Activated T-helper 1 cell treated with anti-CD3 and anti-CD28 coated beads, Interleukin-2, amount 50 U/mL, for 16 hours (primary cell): Measurements from ENCODE around the gene KATNAL1.
"Not testable (repeated sequence)": the region's sequence is repeated elsewhere in the genome, so short reads cannot be mapped to it uniquely, and the experiment has no call there.

Source experiments
- DNase-seq, 2 donors: peaks; one replicate each; pipeline ENCODE4 v3.0.0-alpha.2; 2020; ENCODE audit warnings: low read depth in 1 of 2, low spot score in 1 of 2

Gene KATNAL1

DNA sequence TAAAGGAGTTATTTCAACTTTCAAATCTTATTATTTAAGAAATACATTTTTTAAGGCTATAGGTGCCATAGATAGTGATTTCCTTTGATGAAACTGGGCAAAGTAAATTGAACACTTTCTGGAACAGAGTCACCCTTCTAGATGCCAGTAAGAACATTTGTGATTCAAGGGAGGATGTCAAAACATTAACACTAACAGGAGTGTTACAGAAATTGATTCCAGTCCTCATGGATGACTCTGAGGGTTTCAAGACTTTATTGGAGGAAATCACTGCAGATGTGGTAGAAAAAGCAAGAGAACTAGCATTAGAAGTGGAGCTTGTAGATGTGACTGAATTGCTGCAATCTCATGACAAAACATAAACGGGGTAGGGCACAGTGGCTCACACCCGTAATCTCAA is 12.2 kb downstream of the KATNAL1 start:
- no peak for DNase-seq

DNA sequence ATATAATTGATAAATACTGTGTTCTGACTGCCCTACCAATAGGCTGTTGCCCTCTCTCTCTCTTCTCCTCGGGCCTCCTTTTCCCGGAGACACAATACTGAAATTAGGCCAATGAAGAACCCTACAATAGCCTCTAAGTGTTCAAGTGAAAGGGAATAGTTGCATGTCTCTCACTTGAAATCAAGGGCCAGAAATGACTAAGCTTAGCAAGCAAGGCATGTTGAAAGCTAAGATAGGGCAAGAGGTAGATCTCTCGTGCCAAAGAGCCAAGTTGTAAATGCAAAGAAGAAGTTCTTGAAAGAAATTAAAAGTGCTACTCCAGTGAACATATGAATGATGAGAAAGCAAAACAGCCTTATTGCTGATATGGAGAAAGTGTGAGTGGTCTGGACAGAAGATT is 13.3 kb downstream of the KATNAL1 start:
- DNase-seq = no peak

DNA sequence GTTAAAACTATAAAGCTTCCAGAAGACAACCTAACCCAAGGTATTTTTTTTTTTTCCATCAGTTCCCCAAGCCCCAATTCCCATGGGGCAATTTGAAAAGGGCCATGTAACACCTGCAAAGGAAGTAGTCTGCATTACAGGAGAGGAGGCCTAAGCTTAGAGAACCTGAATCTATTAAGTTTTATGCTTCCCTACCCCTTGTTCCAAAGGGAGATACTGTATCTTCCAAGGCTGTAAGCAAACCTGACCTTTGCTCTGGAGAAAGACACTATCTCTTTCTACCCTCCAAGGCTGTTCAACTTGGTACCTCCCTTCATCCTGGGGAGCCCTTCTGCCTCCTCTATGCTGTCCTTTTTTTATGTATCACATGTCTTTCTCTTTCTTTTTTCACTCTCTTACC is 15.0 kb downstream of the KATNAL1 start:
- no peak for DNase-seq

DNA sequence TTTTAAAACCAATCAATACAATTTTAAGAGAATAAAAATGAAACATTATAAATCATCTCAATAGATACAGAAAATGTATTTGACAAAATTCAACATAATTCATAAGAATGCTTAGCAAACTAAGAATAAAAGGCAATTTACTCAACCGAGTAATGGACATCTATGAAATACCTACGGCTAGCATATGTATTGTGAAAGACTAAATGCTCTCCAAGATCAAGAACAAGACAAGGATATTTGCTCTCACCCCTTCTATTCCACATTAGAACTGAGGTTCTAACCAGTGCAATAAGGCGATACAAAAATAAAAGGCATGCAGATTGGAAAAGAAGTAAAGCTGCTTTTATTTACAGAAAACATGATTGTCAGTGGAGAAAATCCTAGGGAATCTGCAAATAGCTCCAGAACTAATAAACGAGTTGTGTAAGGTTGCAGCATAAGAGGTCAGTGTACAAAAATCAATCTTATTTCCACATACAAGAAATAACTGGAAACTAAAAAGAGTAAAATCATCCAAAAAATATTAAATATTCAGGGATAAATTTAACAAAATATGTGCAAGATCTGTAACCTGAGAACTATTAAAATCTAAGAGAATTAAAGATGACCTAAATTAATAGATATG is 16.4 kb downstream of the KATNAL1 start:
- DNase-seq = no peak

DNA sequence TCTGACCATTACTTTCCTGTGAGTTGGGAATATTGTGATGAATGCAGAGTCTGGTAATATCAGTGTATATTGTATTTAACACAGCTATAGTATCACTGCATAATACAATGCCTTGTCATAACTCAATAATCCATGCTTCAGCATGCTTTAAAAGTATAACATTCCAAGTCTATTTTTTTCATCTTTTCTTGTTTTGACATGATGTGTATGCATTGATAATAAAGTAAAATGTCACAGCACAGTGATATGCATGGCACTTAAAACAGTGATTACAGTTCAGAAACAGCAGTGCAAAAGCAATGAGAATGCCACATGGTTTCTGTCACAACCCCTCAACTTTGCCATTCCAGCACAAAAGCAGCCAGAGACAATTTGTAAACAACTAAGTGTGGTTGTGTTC is 17.8 kb downstream of the KATNAL1 start:
- no peak for DNase-seq

DNA sequence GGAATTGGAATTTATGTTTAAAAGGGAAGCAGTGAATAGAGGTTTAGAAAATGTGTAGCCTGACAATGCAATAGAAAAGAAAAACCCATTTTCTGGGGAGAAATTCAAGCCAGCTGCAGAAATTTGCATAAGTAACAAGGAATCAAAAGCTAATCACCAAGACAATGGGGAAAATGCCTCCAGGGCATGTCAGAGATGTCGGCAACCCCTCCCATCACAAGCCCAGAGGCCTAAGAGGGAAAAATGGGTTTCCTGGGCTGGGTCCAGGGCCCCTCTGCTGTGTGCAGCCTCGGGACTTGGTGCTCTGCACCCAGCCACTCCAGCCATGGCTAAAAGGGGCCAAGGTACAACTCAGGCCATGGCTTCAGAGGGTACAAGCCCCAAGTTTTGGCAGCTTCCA is 21.3 kb downstream of the KATNAL1 start:
- DNase-seq = not testable (repeated sequence)

DNA sequence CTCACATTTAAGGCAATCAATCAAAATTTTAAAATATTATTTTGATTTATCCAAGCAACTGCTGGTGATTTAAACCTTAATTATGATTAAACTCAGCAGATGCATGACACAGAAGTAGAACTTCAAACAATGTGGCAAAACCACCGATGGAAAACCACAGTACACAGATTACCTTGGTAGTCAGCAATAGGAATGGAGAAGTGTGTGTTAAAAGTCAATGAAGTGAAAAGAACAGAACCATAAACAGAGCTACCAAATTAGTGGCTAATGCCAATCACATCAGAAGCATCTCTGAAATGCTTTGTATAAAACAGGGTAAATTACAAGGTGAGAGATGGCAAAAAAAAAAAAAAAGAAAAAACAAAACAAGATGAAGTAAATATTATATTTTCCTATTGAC is 31.2 kb downstream of the KATNAL1 start:
- DNase-seq = no peak

DNA sequence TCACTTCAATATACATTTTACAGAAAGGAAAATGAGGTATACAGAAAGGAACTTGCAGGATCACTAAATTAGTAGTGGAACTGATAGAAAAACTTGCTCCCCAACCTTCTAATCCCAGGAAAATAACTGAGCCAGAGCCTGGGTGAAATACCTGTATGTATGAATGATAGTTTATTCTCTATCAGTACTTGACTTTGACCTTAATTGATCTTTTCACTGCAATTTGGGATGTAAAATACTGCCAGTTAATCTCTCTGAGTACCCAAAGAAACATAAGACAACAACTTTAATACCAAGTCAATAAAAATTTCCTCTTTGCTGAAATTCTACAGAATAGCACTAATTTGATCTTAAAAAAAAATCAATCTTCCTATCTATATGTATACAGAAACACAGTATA is 33.3 kb downstream of the KATNAL1 start:
- DNase-seq = no peak

DNA sequence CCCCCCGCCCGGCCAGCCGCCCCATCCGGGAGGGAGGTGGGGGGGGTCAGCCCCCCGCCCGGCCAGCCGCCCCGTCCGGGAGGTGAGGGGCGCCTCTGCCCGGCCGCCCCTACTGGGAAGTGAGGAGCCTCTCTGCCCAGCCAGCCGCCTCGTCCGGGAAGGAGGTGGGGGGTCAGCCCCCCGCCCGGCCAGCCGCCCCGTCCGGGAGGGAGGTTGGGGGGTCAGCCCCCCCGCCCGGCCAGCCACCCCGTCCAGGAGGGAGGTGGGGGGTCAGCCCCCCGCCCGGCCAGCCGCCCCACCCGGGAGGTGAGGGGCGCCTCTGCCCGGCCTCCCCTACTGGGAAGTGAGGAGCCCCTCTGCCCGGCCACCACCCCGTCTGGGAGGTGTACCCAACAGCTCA is 37.3 kb downstream of the KATNAL1 start:
- not testable (repeated sequence) for DNase-seq

DNA sequence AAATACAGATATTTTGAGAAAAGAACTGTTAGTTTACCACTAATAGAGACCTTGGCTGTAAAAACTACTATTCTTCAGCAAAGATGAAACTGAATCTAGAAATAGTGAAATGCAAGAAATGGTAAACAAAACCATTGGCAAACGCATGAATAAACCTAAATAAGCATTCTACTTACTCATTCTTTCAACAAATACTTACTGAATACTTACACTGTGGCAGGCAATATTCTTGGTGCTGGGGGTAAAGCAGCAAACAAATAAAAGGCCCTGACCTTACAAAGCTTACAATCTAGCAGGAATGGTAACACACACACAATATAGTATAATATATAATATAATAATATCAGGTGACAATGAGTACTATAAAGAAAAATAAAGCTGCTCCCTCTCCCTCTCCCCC is 38.7 kb downstream of the KATNAL1 start:
- no peak for DNase-seq

DNA sequence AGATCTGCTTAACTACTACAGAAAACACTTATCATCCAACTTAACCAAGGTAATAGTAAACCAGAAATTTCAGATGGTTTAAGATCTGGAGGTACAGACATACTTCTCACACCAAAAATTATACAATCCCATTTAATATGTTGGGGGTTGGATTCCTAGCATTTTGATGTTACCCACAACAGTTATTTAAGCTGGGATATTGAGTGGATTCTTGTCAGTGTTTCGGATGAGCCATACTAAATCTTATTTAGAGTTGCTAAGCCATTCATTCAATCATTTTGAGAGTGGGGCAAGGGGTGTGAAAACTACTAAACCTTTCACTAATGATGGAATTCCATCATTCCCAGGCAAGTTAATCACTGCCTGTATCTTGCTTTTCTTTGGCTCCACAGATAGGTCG is 40.6 kb downstream of the KATNAL1 start:
- no peak for DNase-seq

DNA sequence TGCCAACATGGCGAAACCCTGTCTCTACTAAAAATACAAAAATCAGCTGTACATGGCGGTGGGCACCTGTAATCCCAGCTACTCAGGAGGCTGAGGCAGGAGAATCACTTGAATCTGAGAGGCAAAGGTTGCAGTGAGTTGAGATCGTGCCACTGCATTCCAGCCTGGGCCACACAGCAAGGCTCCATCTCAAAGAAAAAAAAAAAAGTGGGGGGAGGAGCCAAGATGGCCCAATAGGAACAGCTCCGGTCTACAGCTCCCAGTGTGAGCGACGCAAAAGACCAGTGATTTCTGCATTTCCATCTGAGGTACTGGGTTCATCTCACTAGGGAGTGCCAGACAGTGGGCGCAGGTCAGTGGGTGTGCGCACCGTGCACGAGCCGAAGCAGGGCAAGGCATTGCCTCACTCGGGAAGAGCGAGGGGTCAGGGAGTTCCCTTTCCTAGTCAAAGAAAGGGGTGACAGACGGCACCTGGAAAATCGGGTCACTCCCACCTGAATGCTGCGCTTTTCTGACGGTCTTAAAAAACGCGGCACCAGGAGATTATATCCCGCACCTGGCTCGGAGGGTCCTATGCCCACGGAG is 48.1 kb downstream of the KATNAL1 start:
- DNase-seq = not testable (repeated sequence)

DNA sequence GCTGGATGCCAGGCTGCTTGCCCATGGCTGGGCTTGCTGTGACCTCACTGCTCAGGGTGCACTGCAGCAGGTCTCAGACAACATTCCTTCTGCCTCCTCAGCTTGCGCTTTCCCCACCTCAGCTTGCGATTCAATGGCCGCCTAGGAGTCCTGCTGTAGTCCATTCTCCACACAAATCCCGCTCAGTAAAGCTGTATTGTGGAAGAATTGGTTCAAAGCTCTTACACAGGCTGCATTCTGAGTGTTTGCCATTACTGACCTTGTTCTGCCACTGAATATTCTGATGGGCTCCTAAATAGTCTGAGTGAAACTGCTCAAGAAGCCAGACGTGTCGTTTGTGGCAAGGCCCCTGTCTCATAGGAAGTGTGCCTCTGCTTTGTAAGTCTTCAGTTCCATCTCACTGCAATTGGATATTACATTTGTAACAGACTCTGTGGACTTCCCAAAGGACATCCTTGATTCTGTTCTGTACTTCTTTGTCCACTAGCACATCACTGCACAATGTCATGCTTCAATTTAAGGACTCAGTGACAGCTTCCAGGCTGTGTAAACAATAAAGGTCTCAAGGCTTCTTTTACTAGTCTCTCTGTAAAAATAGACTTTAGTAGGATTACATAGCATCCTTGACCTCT is 49.8 kb downstream of the KATNAL1 start:
- DNase-seq = no peak

DNA sequence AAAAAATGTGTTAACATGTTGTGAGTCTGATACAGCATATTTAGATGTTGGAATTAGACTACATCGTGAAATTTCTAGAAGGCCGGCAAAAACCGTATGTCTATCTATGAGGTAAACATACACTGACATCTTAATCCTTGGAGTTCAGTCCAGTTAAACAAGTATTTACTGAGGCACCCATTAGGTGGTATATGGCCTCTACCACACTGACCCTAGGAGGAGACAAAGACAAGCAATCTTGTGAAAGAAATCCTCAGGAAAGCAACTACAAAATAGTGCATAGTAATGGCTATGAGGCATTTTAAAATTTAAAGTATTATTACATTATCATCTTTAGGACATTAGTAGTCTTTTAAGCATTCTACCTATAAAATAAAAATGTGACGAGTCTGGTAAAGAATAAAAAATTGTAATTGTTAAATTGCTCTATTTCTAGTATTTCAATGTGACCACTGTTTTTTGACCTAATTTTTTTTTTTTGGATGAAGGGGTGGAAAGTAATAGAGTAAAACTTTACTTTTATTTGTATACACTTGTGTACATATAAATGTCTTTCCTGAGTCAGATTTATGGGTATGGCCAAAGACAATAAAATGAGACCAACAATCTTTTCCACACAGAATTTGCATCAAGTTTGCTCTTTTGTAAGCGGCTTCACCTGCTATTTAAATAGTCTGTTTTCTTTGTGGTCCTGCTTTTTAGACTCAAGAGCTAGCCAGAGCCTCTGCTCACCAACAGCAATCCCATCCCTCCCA is 50.5 kb downstream of the KATNAL1 start:
- no peak for DNase-seq

DNA sequence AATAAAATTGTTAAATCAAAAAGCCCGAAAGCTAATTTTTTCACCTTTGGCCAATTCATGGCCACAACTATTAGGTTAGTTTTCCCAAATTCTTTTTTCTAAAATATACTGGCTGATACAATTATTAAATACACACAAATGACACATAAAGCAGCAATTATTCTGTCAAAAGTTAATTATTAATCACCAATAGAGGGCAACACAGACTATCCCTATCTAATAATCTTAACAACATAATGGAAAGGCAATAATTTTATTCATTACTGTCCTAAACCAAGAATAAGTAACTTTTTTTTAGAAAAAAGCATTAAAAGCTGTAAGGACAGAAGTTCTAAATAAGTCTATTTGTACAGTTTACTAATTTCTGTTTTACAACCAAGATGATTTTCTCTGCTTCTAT is 51.7 kb downstream of the KATNAL1 start:
- no peak for DNase-seq

DNA sequence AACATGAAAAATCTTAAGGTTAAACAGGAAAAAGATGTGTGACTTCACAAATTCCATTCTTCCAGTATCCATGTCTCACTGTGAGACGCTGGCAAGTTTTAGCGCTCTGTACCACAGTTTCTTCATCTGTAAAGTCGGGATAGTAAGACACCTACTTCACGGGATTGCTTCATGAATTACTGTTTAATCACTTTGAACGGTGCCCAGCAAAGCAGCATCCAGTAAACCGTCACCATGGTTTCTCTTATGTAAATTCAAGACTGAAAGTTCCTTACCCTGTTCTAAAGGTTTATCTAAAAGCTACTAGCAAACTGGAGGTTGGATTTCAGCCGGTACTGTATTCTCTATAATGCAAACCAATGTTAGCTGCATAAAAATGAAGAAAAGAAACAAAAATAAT is 53.5 kb downstream of the KATNAL1 start:
- DNase-seq = no peak

DNA sequence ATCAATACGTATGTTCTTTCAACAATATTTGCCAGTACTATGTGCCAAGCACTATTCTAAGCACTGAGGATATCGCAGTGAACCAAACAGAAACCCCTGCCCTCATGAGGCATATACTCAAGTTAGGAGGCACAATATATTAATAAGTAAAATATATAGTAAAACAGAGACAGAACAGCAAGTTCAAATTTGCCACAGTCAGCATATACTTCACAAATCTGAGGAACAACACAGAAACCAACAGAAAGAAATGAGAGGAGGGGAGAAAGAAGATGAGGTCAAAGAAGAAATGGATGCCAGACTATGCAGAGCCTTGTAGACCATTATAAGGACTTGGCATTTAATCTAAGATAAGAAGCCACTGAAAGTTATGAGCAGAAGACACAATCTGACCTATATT is 59.9 kb downstream of the KATNAL1 start:
- DNase-seq = no peak

DNA sequence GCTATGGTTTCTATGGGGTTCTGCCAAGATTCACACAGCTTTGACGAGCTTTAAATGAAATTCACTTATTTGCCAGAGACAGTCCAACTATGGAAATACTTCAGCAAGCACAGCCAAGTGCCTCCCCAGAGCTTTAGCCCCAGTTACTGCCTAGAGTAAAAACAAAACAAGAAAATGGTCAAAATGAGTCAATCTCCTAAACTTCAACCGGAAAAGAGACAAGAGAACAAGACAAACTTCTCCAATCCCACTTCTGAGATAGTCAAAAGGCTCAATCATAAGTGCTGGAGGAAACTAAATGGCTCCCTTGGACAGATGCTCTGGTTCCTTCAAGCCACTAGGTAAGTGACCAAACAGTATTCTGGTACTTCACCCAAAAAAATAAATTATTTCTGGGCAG is 65.8 kb downstream of the KATNAL1 start:
- DNase-seq = no peak

DNA sequence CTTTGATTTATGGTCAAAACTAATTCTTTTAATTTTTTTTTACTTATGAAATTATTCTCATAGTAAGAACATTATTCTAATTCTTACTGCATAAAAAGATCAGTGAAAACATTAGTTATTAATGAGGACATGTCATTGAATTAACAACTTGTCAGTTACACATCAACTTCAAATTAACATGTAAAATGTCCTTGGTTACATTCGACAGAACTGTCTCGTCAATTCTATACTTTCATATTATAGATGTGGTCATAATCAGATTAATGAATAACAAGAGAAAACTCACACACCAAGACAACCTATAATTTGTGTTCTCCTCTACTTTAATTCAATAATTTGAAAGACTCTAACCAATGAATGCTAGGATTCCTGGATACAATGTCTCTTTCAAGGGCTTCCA is 66.7 kb downstream of the KATNAL1 start:
- no peak for DNase-seq

DNA sequence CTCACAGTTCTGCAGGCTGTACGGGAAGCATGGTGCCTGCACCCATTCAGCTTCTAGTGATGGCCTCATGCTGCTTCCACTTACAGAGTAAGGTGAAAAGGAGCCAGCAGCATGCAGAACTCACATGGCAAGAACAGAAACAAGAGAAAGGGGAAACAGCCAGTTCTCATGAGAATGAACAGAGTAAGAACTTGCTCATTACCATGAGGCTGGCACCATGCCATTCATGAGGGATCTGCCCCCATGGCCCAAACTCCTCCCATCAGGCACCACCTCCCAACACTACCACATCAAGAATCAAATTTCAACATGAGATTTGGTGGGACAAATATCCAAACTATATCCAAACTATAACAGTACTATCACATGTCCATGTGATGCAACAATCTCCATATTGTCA is 72.1 kb downstream of the KATNAL1 start:
- no peak for DNase-seq

DNA sequence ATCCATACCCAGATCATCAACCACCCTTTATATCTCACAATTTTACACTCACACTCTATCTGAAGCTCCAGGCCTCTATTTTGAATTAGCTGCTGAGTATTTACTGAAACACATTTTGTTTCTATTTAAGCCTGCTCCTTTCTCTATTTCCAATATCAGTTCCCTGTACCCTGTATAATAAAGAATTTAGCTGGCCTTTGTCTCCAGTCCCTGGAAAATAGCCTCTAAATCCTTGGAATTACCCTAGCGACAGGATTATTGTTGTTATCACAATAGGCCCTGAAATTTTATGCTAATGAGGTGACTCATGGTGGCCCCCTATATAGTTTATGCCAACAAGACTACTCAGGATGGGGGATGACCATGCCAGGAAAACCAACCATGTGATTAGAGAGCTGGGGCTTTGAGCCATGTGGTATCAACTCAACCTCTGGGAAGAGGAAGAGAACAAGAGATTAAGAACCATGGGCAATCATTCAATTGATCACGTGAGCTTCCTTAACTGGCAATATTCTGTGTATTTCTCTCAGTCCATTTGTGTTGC is 72.7 kb downstream of the KATNAL1 start:
- DNase-seq = no peak

DNA sequence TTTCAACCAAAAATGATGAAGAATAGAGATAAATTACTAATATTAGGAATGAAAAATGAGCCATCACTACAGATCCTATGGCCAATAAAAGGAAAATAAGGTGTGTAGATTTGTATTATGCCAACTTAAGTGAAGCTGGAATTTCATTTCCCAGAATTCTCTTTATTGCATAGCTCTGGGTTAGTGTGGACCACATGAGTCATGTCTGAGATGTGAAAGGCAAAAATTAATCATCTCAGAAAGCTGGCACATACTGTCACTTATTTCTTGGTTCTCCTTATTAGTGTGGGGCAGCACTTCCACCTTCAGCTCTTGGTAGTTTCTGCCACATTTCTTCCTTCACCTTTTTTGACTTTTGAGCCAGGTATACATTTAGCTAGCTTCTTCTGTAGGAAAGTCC is 82.6 kb downstream of the KATNAL1 start:
- no peak for DNase-seq
